Activated CD4-positive, alpha-beta T cell treated with anti-CD3 and anti-CD28 coated beads for 4 hours (primary cell): ENCODE measurements around the gene PPFIBP1.
A peak's percentile ranks its signal among the peaks of the same experiment; 100 is the strongest.

ENCODE experiments used
- DNase-seq, 2 donors: peaks; one replicate each; pipeline ENCODE4 v3.0.0-alpha.2; 2020

The PPFIBP1 gene

DNA sequence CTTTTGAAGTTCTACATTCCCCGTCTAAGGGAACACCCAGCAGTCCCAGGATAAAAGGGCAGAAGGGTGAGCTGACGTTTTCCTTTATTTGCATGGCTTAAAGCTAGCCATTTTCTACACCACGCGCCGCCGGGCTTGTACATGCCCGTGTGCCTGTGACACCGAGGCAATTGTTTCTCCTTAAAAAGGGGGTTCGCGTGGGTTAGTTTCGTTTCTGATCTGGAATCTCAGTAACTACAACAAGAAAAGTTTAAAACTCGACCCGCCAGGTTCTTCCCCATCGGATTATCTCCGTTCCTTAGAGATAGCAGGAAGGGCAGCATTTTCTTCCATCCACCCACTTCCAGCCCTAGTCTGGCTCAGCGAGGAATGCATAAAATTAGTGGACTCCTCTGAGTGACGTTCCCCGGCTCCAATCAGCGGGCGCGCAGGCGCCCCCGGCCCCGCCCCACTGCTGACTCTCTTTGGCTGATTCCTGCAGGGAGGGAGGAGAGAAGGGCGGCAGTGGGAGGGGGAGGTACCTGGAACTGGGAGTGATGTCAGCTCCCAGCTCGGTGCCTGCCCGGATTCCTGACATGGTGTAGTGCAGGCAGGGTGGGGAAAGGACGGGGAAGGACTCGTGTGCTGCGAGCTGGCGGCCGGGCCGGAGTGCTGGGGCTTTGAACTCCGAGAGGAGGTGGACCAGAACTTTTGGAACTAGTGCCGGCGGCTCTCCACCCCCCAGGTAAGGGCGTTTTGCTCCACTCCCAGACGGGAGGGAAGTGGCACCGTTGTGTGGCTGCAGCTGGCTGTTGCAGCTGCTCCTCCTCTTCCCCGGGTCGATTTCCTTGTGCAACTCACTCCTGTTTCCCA is at the start of gene PPFIBP1:
Gene PPFIBP1 (plus strand): TSS at position 565 of the 852 bp plus-strand sequence. CDS start 109,191 bp downstream, outside the sequence.
- peak; percentile 92 to 100 for DNase-seq

DNA sequence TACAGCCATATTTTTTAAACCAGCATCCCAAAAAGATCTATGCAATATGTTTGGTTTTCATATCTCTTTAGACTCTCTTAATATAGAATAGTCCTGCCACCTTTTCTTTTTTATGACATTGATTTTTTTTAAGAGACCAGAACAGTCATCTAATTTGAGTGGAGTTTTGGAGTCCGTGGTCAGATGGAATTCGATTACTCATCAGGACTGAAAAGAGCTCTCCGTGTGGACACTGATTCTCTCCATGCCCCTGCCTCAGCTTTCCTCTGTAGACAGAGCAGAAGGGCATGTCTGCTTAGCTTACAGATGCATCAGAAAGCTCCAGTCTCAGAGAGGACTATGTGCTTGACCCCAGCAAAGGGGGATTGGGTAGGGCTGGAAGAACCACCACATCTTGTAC is 49.7 kb upstream of the PPFIBP1 start:
- no peak for DNase-seq

DNA sequence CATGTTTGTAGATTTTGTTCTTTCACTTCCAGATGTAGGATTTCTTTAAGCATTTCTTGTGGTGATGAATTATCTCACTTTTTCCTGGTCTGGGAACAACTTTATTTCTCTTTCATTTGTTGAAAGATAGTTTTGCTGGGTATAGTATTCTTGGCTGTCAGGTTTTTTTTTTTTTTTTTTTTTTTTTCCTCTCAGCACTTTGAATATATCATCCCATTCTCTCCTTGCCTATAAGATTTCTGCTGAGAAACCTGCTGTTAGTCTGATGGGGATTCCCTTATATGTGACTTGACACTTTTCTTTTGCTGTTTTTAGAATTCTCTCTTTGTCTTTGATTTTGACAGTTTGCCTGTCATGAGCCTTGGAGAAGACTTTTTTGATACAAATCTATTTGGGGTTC is 47.0 kb upstream of the PPFIBP1 start:
- no peak for DNase-seq

DNA sequence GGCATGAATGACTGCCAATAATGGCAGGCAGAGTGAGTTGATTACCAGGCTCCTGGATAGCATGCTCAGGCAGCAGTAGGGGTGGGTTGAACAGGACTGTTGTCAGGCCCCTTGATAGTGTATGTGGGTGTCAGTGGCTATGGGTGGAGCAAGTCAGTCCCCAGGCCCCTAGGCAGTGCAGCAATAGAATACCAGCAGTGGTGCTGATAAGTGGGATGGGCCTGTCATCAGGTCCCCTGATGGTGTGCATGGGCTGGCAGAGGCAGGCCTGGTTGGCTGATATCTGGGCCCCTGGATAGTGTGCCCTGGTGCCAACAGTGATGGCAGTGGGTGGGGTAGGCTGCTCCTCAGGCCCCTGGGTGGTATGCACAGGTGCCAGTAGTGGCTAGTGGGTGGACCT is 45.1 kb upstream of the PPFIBP1 start:
- DNase-seq, result no peak

DNA sequence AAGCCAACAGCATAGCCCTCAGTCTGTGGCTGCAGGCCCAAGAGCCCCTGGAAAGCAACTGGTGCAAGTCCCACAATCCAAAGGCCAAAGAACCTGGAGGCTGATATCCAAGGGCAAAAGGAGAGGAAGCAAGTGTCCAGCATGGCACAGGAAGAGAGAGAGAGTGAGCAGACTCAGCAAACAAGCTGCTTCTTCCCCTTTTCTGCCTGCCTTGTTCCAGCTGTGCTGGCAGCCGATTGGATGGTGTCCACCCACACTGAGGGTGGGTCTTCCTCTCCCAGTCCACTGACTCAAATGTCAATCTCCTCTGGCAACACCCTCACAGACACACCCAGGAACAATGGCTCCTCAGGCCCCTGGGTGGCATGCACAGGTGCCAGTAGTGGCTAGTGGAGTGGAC is 44.0 kb upstream of the PPFIBP1 start:
- no peak for DNase-seq

DNA sequence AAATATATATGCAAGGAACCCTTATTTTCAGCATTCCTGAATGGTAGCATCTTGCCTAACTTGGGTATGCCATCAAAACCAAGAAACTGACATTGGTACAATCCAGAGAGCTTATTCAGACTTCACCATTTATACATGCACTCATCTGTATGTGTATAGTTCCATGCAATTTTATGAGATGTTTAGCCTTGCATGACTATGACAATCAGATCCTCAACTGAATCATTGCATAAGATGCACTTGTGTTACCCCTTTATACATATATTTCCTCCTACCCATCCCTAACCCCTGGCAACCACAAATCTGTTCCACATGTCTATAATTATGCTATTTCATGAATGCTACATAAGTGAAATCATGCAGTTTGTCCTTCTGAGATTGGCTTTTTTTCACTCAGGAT is 37.0 kb upstream of the PPFIBP1 start:
- no peak for DNase-seq

DNA sequence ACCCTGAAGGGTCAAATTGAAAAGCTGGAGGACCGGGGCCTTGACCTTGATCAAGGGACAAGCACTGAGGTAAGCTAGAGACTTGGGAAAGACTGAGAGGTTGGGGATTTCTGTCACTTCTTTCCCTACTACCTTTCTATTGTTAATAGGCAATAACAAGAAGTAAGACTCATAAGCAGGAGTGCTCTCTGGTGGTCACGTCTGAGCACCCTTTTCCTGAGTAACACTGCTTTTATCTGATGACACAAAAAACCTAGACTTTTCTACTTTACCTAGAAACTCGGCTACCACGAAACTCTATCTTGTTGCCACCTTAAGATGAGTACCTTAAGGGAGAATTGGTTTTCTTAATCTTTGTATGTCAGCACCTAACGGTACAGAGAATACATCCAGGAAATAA is 35.5 kb upstream of the PPFIBP1 start:
- DNase-seq, result no peak

DNA sequence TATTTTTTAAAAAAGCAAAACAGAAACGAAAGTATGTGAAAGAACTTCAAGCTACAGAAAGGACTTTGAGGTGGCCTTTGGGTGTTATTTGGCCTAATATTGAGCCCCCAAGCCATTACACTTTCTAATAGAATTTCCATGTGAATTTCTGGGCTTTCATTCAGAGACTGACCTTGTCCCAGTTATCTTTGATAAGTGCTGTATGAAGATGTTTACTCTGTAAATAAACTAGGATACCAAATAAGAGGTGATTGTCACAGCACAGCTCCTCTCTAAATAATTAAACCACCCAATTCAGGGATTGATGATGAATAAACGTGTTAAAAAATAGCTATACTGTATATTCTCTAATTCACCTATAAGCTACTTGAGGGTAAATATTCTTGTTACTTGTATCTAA is 32.8 kb upstream of the PPFIBP1 start:
- no peak for DNase-seq

DNA sequence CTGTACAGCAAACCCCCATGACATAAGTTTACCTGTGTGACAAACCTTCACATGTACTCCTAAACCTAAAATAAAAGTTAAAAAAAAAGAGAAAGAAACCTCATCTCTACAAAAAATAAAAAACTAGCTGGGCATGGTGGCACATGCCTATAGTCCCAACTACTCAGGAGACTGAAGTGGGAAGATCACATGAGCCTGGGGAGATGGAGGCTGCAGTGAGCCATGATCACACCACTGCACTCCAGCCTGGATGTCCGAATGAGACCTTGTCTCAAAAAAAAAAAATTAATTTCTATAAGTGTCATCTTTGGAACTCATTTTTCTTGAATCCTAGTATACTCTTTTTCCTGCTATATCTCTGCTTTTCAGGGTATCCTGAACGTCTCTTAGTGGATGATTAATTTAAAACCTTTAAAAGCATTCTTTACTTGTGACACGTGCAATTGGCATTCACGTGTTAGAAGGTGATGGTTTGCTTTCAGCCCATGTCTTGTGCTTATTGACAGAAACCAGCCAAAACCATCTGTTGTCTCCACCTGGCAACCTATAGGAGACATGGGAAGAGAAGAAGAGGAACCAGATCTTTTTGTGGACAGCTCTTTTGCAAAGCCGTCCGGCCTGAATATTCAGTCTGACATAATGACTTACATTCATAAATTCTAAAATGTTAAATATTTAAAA is 30.6 kb upstream of the PPFIBP1 start:
- DNase-seq, result no peak

DNA sequence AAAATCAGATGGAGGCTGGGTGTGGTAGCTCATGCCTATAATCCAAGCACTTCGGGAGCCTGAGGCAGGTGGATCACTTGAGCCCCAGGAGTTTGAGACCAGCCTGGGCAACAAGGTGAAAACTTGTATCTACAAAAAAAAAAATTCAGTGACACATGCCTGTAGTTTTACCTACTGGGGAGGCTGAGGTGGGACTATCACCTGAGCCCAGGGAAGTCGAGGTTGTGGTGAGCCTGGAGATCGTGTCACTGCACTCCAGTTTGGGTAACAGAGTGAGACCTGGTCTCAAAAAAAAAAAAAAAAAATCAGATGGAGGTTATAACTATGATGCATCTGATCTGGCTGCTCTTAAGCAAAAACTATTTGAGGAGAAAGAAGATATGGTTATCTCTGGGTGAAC is 26.6 kb upstream of the PPFIBP1 start:
- no peak for DNase-seq

DNA sequence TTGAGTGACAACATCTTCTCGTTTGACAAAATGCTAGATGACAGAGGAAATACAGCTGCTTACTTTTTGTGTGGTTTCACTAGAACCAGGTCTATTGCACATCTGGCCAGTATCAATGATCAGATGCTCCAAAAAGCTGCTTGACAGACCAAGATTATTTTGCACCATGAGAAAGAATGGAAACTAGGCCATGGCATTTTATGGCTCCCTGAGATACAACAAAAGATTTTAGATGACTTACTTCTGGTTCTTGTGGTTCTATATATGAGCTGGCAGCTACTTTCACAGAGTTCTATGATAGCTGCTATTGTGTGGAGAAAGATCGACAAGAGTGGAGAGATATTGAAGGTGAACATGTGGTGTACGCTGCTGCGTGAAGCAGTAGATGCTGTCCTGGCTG is 25.9 kb upstream of the PPFIBP1 start:
- DNase-seq, result no peak

DNA sequence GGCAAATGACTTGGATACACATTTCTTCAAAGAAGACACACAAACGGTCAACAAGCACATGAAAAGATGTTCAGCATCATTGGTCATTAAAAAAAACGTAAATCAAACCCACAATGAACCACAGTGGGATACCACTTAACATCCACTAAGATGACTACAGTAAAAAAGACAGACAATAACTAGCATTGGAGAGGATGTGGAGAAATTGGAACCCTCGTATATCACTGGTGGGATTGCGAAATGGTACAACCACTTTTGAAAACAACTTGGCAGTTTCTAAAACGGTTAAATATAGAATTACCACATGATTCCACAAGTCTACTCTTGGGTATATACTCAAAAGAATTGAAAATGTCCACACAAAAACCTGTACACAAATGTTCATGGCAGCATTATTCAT is 25.2 kb upstream of the PPFIBP1 start:
- DNase-seq, result no peak

DNA sequence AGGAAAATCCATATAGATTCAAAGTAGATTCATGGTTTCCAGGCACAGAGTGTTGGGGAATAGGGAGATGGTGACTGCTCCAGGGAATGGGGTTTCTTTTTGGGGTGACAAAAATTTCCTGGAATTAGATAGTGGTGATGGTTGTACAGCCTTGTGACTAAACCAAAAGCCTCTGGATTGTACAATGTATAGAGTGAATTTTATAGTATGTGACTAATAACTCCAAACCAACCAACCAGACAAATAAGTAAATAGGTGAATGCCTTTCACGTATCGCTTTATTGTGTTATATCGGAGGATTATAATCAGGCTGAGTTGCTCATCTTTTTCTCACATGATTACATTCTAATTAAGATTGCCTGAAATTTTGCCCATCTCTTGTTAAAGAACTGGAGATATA is 24.6 kb upstream of the PPFIBP1 start:
- no peak for DNase-seq

DNA sequence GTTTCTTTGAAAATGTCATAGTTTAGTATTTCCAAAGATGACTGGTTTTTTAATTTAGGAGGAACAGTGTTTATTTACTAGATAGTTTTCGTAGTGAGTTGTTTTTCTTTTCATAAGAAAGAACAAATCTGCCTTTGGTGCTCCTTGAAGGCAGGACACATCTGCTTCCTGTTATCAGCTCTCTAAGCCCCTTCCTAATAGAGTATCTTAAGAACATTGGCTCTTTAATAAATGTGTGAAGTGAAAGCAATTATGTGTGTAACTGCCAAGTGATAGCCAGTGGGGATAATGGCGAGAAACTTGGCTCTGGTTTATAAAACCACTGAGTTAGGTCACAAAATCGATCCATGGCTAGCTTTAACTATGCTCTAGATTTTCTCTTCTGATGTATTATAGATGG is 23.5 kb upstream of the PPFIBP1 start:
- DNase-seq, result no peak

DNA sequence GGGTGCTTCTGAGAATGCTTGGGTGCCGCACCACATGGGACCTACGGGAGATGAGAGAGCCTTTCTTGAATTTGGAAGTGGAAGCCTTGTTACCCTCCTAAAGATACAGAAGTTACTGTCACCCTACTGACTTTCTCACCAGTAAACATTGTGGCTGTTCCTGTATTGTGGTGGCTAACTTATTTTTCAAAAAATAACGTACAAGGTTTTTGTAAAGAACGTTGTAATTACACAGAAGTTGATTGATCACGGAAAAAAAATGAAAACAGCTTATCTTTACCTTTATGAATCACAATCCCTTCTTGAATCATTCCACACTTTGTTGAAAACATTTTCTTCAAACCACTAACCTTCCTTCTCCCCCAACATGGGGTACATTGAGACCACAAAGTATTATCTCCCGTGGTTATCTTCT is 22.0 kb upstream of the PPFIBP1 start:
- no peak for DNase-seq

DNA sequence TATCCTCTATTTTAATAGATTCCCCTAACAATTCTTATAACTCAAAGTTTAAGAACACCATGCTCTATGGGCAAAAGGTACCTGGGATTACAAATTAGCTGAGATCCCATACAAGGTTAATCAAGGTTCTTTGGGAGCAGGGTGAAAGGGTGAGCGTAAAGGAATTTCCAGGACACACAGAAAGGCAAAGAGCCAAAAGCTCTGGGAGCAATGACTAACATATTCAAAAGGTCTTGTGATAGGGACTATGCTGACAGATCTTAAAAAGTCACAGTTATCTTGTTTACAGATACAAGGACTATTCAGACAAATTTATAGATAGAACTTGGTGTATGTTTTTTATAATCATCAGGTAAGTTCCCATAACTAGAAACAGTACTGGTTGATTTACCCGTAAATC is 19.5 kb upstream of the PPFIBP1 start:
- DNase-seq, result no peak

DNA sequence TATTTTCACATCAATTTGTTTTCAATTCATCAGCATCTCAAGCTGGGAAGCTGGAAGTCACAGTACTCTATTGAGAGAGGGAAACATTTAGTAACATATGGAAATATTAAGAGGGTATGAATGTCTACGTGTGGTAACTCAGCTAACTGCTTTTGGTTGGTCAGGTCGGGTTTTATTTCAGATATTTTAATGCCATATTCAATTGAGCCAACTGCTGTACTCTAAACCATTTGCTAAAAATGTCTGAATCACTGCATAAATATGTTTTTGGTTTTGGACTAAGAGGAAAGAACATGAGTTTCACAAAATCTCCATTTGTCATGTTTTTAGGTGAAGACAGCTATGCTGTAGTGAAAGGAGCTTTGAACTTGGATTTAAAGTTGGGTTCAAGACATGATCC is 18.9 kb upstream of the PPFIBP1 start:
- DNase-seq, result no peak

DNA sequence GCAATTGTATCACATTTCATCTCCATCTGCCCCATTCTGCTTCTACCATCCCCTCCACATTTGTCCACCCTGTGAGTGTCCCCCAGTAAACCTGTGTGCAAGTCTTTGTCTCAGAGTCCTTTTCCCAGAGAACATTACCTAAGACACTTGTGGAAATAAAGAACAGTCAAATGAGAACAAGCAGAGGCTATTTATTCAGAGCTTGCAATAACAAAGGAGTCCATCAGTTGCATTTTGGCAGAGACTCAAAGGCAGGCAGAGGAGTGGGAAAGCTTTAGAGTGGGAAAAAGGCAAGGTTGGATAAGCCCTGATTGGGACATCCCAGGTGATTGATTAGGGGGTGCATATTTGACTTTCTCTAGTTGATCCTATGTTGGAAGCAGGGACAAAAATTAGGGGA is 18.2 kb upstream of the PPFIBP1 start:
- DNase-seq, result no peak

DNA sequence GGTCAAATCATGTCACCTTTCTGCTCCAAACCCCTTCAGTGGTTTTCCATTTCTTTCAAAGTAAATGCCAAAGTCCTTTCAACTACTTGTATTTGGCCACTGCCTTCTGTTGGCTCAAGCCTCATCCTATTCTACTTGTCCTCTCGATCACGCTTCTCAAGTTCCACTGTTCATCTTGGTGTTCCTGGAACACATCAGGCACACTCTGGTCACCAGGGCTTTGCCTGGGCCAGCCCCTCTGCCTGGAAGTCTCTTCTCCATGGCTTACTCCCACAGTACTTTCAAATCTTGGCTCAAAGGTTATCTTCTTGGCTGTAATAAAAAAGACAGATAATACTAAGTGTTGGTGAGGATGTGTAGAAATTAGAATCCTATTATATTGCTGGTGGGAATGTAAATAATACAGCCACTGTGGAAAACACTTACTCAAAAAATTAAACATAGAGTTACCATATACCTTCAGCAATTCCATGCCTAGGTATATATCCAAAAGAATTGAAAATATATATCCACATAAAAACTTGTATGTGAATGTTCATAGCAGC is 17.3 kb upstream of the PPFIBP1 start:
- DNase-seq, result no peak

DNA sequence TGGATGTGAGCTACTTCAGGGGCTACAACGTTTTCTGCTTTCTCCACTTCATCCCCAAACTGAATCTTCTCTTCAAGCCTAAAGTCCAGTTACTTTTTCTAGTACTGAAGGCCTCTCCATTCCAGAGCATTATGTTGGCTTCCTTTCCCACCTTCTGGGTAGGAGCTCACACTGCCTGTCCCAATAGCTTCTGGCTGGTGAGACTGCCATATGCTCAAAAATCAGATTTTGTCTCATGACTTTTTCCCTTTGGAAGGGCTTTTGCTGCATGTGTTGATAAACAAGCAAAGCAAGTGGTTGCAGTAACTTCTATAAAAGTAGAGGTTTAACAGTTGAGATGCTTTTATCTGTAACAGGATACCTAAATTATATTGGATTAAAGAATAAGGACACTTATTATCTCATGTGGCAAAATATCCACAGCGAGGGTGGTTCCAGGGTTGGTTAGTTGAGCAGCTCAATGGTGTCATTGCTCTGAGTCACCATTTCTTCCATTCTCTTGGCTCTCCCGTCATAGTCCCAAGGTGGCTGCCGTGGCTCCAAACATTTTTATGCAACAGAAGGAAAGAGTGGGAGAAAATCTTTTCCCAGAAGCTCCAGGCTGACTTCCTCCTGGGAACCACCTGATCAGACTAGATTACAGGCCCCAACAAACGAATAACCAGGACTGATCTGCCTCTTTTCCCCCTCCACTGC is 15.1 kb upstream of the PPFIBP1 start:
- DNase-seq, result no peak

DNA sequence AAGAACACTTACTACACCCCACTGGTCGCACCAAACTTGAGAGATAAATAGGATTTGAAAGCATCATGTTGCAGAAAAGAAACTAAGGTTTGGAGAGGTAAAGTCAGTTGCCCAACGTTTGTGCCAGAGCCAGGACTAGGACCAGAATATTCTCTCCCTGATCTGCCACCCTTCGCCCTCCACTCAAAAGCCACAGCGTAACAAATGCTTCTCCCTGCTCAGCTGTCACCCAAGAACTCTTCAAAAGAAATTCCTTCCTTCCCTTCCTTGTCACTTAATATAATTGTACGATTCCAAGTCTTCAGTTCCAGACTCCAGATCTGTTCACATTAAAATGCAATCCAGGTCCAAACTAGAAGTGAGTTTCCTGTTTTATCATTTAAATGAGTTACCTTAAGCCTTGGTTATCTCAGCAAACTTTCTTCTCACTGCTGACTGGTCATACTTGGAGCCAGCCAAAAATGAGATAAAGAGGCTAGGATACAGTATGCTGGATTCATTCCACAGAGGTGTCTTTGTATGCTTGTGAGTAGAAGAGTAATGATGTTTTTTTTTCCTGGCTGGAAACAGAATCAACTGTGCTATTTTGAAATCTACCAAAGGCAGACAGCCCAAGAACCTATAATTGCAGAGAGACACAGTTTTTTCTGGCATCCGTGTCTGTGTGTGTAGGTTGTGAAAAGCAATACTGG is 12.8 kb upstream of the PPFIBP1 start:
- no peak for DNase-seq

DNA sequence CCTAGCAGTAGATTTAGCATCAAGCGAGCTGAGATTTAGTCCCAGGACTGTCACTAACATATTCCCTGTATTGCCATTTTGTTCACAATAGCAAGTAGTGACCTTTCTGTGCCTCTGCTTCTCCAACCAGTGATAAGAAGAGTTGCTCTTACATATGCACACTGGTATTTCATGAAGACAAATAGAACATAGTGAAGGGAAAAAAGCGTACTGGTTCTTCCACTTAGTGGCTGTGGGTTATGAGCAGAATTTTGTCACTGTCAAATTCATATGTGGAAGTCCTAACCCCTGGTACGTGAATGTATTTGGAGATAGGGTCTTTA is 12.3 kb upstream of the PPFIBP1 start:
- no peak for DNase-seq

DNA sequence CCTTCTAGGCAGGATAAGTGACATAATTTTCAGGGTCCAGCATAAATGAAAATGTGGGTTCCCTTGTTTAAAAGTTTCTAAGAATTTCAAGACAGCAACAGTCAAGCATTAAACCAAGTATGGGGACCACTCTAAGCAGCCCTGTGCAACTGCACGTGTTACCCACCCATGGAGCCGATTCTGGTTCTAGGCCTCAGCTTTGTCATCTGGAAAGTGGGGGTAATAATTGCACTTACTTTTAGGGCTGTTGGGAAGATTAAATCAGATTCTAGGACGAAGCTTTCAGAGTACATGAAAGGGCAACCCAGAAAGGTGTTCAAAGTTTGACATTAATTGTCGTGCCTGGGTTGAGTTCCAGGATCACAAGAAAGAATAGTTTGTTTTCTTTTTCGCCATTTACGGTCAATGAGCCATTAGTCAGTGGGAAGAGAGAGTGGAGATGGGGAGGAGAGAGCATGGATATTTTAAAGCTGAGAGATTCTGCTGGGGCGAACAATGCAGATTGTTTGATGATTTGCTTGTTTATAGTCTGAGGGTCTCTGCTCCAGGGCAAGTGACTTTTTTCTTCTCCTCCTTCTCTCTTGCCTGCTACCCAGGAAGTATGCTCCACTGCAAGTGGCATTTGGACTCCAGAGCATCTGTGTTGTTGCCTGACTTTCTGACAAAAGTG is 10.7 kb upstream of the PPFIBP1 start:
- no peak for DNase-seq
